Medulla oblongata (tissue), 1 donor: ENCODE results near the gene S100A11.

Experiments
- DNase-seq: peaks from one replicate; pipeline ENCODE4 v3.0.0-alpha.2; 2015; ENCODE audit errors: extremely low spot score

Gene S100A11

DNA sequence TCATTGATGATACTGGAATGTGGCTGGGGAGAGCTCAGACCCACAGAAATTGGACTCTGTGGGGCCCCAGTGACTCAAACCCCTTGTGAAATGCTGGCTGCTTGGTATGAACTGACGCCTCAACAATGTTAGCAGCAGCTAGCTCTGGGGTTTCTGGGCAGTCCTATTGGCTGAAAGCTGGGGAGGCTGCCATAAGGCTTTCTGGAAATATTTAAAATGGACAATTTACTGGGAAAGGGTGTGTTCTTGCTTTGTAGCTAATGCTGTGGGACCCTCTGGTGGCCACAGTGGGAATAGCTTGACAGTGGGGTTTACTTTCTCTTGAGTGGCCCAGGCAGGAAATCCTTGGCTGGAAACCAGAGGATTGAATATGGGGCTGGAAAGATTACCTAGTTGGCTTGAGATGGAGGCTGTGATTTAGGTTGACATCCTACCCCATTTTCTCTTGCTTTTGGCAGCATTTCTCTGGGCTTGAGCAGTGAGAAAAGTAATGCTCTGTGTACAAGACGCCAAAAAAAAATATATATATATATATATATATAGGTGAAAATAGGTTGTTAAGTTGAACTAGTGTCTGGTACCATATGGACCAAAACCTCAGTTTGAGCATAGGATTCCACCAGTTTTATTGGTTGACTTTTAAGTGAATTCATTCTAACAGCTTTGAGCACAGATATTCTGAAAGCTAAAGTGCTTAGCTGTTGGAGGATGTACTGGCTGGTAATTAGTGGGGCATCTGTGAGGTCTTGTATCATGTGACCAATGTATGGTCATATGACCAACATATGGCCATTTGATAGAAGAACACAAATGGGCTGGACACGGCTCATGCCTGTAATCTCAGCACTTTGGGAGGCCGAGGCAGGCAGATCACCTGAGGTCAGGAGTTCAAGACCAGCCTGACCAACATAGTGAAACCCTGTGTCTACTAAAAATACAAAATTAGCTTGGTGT, 34.9 kb downstream of the S100A11 start:
- DNase-seq = peak; percentile 90

DNA sequence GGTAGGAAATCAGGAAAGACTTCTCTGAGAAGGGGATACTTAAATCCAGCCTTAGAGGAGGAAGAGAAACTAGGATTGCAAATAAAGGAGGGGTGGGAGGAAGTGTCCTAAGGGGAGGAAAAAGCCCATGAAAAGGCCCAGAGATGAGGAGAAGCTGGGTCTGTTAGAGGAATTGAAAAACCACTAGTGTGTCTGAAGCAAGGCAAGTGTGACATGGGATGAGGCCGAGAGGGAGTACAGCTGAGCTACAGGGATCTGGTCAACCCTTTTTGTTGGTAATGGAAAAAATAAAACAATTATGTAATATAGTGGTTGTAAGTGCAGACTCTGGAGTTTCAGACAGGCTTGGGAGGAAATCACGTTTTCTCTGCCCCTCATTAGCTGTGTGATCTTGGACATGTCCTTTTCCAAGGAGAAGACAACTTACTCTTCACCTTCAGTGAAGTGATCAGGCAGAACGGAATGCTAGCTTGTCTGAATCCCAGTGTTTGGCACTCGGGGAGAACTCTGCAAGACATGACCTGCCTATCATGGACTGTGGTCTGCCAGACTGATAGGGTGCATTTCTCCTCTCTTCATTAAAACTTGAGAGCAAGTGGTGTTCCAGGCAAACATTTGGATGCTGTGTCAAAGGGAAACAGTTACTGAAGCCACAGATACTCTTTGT, 35.7 kb downstream of the S100A11 start:
- peak; percentile 35 for DNase-seq

GRCh38 chr1:151998611-151999362, 38.0 kb downstream of the S100A11 start:
- DNase-seq = no peak

DNA sequence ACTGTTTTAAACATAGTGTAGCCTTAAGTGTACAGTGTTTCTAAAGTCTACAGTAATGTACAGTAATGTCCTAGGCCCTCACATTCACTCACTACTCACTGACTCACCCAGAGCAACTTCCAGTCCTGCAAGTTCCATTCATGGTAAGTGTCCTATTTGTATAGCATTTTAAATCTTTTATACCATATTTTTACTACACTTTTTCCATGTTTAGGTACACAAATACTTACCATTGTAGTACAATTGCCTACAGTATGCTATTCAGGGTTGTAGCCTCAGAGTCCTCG, 39.6 kb downstream of the S100A11 start:
- no peak for DNase-seq

GRCh38 chr1:151995774-151996173, 41.0 kb downstream of the S100A11 start:
- DNase-seq = no peak

DNA sequence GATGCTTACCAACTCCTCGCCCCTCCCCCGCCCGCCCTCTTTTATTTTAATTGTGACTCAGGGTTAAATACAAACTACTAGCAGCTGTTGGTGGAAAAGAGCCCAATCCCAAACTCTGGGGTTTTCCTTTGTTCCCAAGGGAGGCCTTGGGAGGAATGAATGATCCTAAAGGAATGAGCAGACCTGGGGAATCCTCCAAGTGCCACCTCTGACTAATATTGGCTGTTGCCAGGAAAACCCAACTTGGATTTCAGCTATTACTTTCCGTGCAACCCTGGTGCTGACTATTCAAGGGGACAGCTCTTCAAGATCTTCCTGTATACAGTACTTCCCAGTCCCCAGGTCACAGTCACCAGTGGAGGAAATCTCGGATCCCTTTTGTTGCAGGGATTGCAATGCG, 41.8 kb downstream of the S100A11 start:
- DNase-seq = peak; percentile 22

DNA sequence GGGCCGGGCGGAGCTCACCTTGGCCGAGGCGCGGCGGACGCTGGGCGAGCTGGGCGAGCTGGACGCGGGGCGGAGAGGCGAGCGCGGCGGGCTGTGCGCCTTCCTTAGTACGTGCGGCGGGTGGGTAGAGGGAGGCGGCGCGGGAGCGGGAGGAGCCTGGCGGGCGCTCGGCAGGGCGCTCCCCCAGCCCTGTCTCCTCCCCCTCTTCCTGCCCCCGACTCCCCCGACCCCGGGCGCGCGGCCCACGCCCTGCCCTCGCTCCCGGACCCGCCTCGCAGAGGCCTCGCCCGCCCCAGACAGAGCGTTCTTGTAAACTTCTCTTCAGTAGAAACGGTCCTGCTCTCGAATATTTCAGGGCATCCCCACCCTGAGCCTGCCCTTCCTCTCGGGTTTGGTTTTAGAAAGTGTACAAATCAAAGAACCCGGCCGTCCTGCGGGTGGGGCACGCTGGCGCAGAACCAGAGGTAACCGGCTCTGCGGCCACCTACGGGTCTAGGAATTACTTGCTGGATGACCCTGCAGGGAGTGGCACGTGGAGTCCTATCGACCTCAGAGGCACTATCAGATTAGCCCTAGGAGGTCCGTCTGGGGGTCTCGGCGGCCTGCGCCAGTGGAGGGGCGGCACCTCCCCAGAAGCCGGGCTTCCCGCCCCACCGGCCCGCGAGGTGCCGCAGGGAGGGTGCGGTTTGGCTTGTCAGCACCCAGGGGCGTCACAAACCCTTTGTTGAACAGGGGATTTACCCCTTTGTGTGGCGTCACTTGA, 42.9 kb downstream of the S100A11 start, which contains the start of gene S100A10:
Gene S100A10, minus strand, starts transcription at position 126 of the 763 bp plus-strand sequence. CDS start 7,629 bp downstream, outside the sequence.
- DNase-seq = peak; percentile 43

- DNase-seq = no peak
Measured at GRCh38 chr1:151993084-151993733, 43.6 kb downstream of the S100A11 start.

DNA sequence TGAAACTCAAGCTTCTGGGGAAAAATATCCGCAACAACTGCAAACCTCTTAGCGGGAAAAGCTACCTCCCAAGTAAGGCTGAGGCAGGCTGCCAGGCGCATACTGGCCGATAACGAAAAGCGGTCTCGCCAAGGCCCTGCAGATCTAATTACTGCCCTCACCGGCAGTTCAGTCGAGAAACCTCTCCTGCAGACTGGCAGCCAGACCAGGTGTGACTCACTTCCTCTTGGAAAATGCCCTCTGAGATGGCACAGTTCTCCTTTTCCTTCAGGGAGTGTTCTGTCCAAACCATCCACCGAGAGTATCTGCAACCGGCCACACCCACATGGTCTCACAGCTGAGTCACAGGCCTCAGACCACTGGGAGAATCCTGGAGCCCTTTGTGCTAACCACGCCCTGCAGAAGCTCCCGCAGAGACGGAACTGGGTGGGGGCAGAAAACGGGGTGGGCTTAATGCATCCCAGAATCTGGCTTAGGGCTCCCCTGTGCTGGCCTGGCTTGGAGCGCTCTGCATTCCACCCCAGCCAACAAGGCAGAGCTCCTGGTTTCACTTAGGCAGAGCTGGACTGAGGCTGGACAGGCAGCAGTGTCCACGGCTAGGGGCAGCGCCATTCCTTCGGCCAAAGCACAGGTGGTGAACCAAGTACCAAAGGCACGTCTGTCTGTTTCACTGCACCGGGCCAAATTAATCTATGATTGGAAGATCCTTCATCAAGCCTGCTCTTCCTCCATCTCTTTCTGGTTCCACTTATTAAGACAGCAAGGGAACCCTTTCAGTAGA, 44.3 kb downstream of the S100A11 start:
- DNase-seq = peak; percentile 10

DNA sequence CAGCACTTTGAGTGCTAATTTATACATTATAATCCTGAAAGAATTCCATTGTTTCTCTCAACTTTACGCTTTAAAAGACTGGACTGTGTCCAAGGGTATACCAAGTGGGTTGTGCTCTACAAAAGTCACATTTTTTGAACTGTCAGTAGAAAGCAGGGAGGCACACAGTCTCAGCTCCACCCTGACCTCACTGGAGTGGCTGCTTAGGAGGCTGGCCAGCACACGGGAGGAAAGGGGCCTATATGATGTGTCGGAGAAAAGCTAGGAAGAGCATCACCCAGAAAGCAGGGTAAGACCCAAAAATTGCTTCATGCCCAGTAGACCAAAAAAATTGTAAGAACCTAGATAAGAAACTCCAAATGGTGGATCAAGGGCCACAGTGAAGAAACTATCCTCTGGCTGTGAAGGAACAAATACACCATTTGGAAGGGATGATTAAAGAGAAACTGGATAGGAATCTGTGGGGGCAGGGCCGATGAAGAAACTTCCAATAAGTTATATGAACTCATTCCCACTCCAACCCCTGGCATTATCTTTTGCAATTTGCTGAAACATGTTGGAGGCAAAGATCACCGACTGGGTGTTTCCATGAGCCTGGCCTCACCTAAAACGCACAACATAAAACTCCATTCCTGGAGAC, 45.0 kb downstream of the S100A11 start:
- no peak for DNase-seq

GRCh38 chr1:151990856-151991198, 46.0 kb downstream of the S100A11 start:
- peak; percentile 38 for DNase-seq

- DNase-seq = no peak
Measured at GRCh38 chr1:151990058-151990855, 46.5 kb downstream of the S100A11 start.

- no peak for DNase-seq
Measured at GRCh38 chr1:151989211-151989862, 47.5 kb downstream of the S100A11 start.

GRCh38 chr1:151988405-151988923, 48.3 kb downstream of the S100A11 start:
- DNase-seq = no peak

DNA sequence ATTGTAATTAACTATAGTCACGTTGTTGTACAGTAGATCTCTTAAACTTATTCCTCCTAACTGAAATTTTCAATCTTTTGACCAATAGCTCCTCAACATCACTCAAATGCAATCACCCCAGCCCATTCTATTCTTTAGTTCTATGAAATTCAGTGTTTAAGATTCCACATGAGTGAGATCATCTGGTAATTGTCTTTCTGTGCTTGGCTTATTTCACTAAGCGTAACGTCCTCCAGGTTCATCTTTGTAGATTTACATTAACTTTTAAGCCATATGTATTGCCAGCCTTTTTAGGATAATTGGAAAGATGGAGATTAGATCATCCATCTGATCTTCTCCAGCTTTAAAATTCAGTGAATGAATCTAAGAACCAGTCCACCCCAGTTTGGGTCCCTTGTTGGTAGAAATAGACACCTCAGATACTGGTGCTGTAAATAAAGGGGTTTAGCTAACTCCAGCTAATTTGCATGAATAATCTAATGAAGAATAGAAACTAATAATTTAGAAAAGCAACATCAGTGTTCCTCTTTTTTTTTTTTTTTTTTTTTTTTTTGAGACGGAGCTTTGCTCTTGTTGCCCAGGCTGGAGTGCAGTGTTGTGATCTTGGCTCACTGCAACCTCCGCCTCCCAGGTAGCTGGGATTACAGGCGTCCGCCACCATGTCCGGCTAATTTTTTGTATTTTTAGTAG, 50.2 kb downstream of the S100A11 start:
- no peak for DNase-seq

- DNase-seq = no peak
Measured at GRCh38 chr1:151985768-151986167, 51.0 kb downstream of the S100A11 start.

DNA sequence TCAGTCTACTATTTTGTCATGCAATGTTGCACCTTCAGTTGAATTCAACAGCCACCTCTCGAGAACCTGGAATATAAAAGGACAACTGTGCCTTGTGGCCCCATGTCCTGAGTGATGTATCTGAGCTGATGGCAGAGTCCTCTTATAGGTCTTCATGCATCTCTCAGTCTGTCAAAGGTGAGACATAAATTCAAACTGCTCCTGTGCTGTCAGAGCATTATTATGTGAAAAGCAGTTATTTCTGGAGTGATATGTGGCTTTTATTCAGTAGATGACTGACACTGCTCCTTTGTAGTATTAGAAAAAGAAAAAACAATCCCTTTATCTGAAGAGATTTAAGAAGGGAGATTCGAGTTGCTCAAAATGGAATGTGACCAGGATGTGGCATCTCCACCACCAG, 51.5 kb downstream of the S100A11 start:
- no peak for DNase-seq
